HCT116 (cell line): ENCODE results near the gene SVIL. TPM values are rescaled to one million over a fixed set of nuclear protein-coding genes. Genes with fewer than 3 reads are reported as not detected.

ENCODE experiments used
- ATAC-seq: fragments of 200-7000 bp; cut with Tn5 transposase; 2 replicates; pipeline ENCODE4 v1.9.1; 2020; ENCODE audit warnings: mild to moderate bottlenecking, moderate library complexity
- BruUV-seq: library from RNA; stranded (reverse); fragments of 400-500 nt; replicated peaks from 2 replicates; lab custom pipeline; 2021; lab: Mats Ljungman, UMichigan
- CTCF ChIA-PET: fragments of 300-600 bp; sonication (Branson Sonifier 250); formaldehyde crosslinking; loops from one replicate; lab custom pipeline; 2021; ENCODE audit warnings: antibody characterized with exemption; lab: Charles Lee
- POLR2A ChIA-PET: fragments of 300-600, 350-600 bp; sonication (Branson Sonifier 250); formaldehyde crosslinking; loops from one replicate; lab custom pipeline; 2021; ENCODE audit warnings: antibody characterized with exemption; lab: Charles Lee
- RAD21 ChIA-PET, 2 experiments: fragments of 300-600 bp; sonication (Branson Sonifier 250); formaldehyde crosslinking; loops; one replicate each; lab custom pipeline; 2023; ENCODE audit warnings: low total read pairs in 2 of 2; ENCODE audit not compliant: uncharacterized antibody in 2 of 2, unreplicated experiment in 2 of 2, low non-redundant PET in 1 of 2; lab: Charles Lee
- DNase-seq: peaks from one replicate; pipeline ENCODE4 v3.0.0-alpha.2; 2010; ENCODE audit warnings: low read depth, low spot score
- H2AFZ ChIP-seq: fragments of 200-600 bp; shearing (Covaris generic), sonication (generic); 2 replicates; pipeline ENCODE4 v1.6.1; 2017; ENCODE audit warnings: low read depth, mixed run types, mixed read lengths, antibody characterized with exemption, low read length; ENCODE audit not compliant: poor library complexity, severe bottlenecking
- H3K27ac ChIP-seq: 2 replicates; pipeline ENCODE4 v1.5.1; 2012; ENCODE audit warnings: low read depth, low read length
- H3K27me3 ChIP-seq: fragments of 200-600 bp; sonication (generic); 2 replicates; pipeline ENCODE4 v1.6.1; 2016; ENCODE audit warnings: mixed run types, low read length, mixed read lengths; ENCODE audit not compliant: insufficient read depth
- H3K36me3 ChIP-seq, 2 experiments: fragments of 200-500 bp in 1 of 2; fragments of 200-600 bp in 1 of 2; sonication (Bioruptor generic) in 1 of 2; sonication (generic) in 1 of 2; 2 replicates each; pipeline versions ENCODE4 v1.5.1 to v1.6.1; 2014 to 2016; ENCODE audit warnings: low read length in 2 of 2, inconsistent platforms in 1 of 2, mixed read lengths in 1 of 2, mixed run types in 1 of 2; ENCODE audit not compliant: insufficient read depth in 2 of 2, control insufficient read depth in 1 of 2
- H3K4me1 ChIP-seq, 2 experiments: fragments of 200-600 bp in 1 of 2; sonication (generic) in 1 of 2; 2 replicates each; pipeline versions ENCODE4 v1.5.1 to v1.6.1; 2012 to 2017; ENCODE audit warnings: low read length in 2 of 2, inconsistent platforms in 1 of 2, mild to moderate bottlenecking in 1 of 2, mixed read lengths in 1 of 2, mixed run types in 1 of 2, moderate library complexity in 1 of 2; ENCODE audit not compliant: insufficient read depth in 2 of 2, control insufficient read depth in 1 of 2
- H3K4me2 ChIP-seq: fragments of 200-600 bp; sonication (generic); 2 replicates; pipeline ENCODE4 v1.6.1; 2017; ENCODE audit warnings: mixed run types, low read length, mixed read lengths
- H3K4me3 ChIP-seq, 2 experiments: fragments of 200-600 bp in 1 of 2; sonication (generic) in 1 of 2; replicated peaks in 1 of 2; 2 replicates each; pipeline ENCODE4 v1.5.1; 2011 to 2016; ENCODE audit warnings: low read length in 2 of 2, control low read depth in 1 of 2, low read depth in 1 of 2, mild to moderate bottlenecking in 1 of 2, mixed read lengths in 1 of 2, mixed run types in 1 of 2
- H3K79me2 ChIP-seq: fragments of 200-600 bp; sonication (generic); 2 replicates; pipeline ENCODE4 v1.6.1; 2017; ENCODE audit warnings: mild to moderate bottlenecking, mixed run types, low read length, moderate library complexity, mixed read lengths; ENCODE audit not compliant: insufficient read depth
- H3K9ac ChIP-seq: fragments of 200-600 bp; sonication (generic); 2 replicates; pipeline ENCODE4 v1.6.1; 2016; ENCODE audit warnings: low read length, mixed read lengths
- H3K9me2 ChIP-seq: fragments of 200-600 bp; sonication (generic), shearing (Covaris generic); 2 replicates; pipeline ENCODE4 v1.6.1; 2017; ENCODE audit warnings: mixed run types, mild to moderate bottlenecking, moderate library complexity; ENCODE audit not compliant: insufficient read depth
- H3K9me3 ChIP-seq, 2 experiments: fragments of 200-500 bp in 1 of 2; fragments of 200-600 bp in 1 of 2; sonication (Bioruptor generic) in 1 of 2; sonication (generic) in 1 of 2; 2 replicates each; pipeline ENCODE4 v1.6.1; 2014 to 2017; ENCODE audit warnings: low read length in 2 of 2, mixed read lengths in 2 of 2, inconsistent platforms in 1 of 2, low read depth in 1 of 2, mild to moderate bottlenecking in 1 of 2, mixed run types in 1 of 2, moderate library complexity in 1 of 2; ENCODE audit not compliant: control insufficient read depth in 1 of 2, insufficient read depth in 1 of 2
- H4K20me1 ChIP-seq: fragments of 200-600 bp; sonication (generic), shearing (Covaris generic); 2 replicates; pipeline ENCODE4 v1.6.1; 2017; ENCODE audit warnings: mixed run types, mild to moderate bottlenecking, moderate library complexity; ENCODE audit not compliant: insufficient read depth
- EGR1 ChIP-seq: IDR thresholded peaks from 2 replicates; pipeline ENCODE4 v1.6.1; 2012; ENCODE audit warnings: low read depth
- ELF1 ChIP-seq: IDR thresholded peaks from 2 replicates; pipeline ENCODE4 v1.6.1; 2012; ENCODE audit warnings: low read depth, borderline replicate concordance
- FOSL1 ChIP-seq: IDR thresholded peaks from 2 replicates; pipeline ENCODE4 v1.6.1; 2012; ENCODE audit warnings: low read depth
- POLR2AphosphoS5 ChIP-seq: IDR thresholded peaks from 2 replicates; pipeline ENCODE4 v1.6.1; 2011; ENCODE audit warnings: mild to moderate bottlenecking, low read depth, low read length, moderate library complexity
- RAD21 ChIP-seq: IDR thresholded peaks from 2 replicates; pipeline ENCODE4 v1.6.1; 2012; ENCODE audit warnings: low read depth, mild to moderate bottlenecking
- SIN3A ChIP-seq: IDR thresholded peaks from 2 replicates; pipeline ENCODE4 v1.6.1; 2012; ENCODE audit warnings: low read depth
- SP1 ChIP-seq: IDR thresholded peaks from 2 replicates; pipeline ENCODE4 v1.6.1; 2012; ENCODE audit warnings: low read depth
- TCF7L2 ChIP-seq: IDR thresholded peaks from 2 replicates; pipeline ENCODE4 v1.7.0; 2011; ENCODE audit warnings: borderline replicate concordance, inconsistent platforms; ENCODE audit not compliant: insufficient read depth, insufficient read length; ENCODE audit errors: extremely low read depth
- YY1 ChIP-seq: IDR thresholded peaks from 2 replicates; pipeline ENCODE4 v1.6.1; 2011; ENCODE audit warnings: low read length, low read depth, moderate library complexity, mild to moderate bottlenecking; ENCODE audit not compliant: insufficient replicate concordance; ENCODE audit errors: extremely low read depth
- ZFX ChIP-seq: fragments of 450-650 bp; IDR thresholded peaks from 2 replicates; pipeline ENCODE4 v1.6.1; 2017
- ZNF274 ChIP-seq: fragments of 200-500 bp; sonication (Bioruptor generic); IDR thresholded peaks from 2 replicates; pipeline ENCODE4 v1.6.1; 2014; ENCODE audit warnings: mild to moderate bottlenecking, low read depth, low read length, inconsistent platforms
- intact Hi-C: fragments of 100-400 bp; cut with micrococcal nuclease; formaldehyde crosslinking; loops from 2 replicates; pipeline ENCODE4 v1.10.0; 2022
- total RNA-seq: library from RNA; stranded (reverse); gene quantifications from one replicate; pipeline ENCODE4 v1.2.1, GENCODE V29; 2021; ENCODE audit not compliant: unreplicated experiment
- TF ChIP-seq, protein P1 (sequence below): IDR thresholded peaks from 2 replicates; pipeline ENCODE4 v1.6.1; 2011; ENCODE audit warnings: mild to moderate bottlenecking, low read length, moderate library complexity; ENCODE audit not compliant: insufficient replicate concordance; ENCODE audit errors: extremely low read depth
- TF ChIP-seq, protein P2 (sequence below): IDR thresholded peaks from 2 replicates; pipeline ENCODE4 v1.6.1; 2012; ENCODE audit warnings: low read depth
- TF ChIP-seq, protein P3 (sequence below): IDR thresholded peaks from 2 replicates; pipeline ENCODE4 v1.6.1; 2012

The SVIL gene
- total RNA-seq, 1 experiment from 2014 or later, result 27.0 TPM

DNA sequence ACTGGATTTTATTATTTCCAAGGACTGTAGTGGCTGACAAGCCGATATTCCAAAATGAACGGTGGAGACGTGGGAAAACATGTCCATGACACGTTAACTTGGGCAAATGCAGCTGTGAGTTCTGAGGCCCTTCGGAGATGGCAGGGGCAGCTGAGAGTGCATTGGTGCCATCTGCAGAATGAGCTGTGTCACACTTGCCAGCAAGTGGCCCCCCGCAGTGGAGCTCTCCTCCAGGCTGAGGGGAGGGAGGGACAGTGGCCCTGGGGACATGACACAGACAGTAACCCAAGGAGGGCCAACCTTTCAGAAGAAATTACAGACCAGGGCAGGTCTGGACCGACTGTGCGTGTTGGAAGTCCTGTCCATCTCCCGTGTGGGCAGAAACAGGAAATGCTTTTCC, 139.4 kb downstream of the SVIL start:
- Histone ChIP-seq H2AFZ (no peak overlapping the region), H3K4me2 (no peak overlapping the region), H3K9ac (no peak overlapping the region), H3K9me2 (no peaks in the 10 kb centered on the region), H3K4me1 (no peaks in the 10 kb centered on the region), H3K27ac (no peak overlapping the region)
- no peak for ATAC-seq
- intact Hi-C loops, result no loop called here
- ChIA-PET RAD21 (interaction anchor here in 1 of 2 experiments (0.8 kb wide), 1 partner anchor 1194 kb away, joined by 3 read pairs; no protein-coding TSS in a partner anchor), POLR2A (no interaction called here)
- no TSS peak for BruUV-seq
- no peak for TF ChIP-seq FOSL1
- TF ChIP-seq, protein P1, sequence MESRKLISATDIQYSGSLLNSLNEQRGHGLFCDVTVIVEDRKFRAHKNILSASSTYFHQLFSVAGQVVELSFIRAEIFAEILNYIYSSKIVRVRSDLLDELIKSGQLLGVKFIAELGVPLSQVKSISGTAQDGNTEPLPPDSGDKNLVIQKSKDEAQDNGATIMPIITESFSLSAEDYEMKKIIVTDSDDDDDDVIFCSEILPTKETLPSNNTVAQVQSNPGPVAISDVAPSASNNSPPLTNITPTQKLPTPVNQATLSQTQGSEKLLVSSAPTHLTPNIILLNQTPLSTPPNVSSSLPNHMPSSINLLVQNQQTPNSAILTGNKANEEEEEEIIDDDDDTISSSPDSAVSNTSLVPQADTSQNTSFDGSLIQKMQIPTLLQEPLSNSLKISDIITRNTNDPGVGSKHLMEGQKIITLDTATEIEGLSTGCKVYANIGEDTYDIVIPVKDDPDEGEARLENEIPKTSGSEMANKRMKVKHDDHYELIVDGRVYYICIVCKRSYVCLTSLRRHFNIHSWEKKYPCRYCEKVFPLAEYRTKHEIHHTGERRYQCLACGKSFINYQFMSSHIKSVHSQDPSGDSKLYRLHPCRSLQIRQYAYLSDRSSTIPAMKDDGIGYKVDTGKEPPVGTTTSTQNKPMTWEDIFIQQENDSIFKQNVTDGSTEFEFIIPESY, result no peak
- TF ChIP-seq ZFX, result no peak
- TF ChIP-seq YY1, result no peak
- TF ChIP-seq, all 23 proteins: peak for 0
- H3K27me3 ChIP-seq, result no peaks in the 10 kb centered on the region
- no peak overlapping the region for H3K4me3 ChIP-seq
- H3K79me2 ChIP-seq, result no peaks in the 10 kb centered on the region
- CTCF ChIA-PET, result interaction anchor here (2.9 kb wide), 1 partner anchor 19 kb away, joined by 23 read pairs; no protein-coding TSS in a partner anchor
- H4K20me1 ChIP-seq, result no peaks in the 10 kb centered on the region
- H3K9me3 ChIP-seq, result no peaks in the 10 kb centered on the region
- no peaks in the 10 kb centered on the region for H3K36me3 ChIP-seq
- no peak for DNase-seq

DNA sequence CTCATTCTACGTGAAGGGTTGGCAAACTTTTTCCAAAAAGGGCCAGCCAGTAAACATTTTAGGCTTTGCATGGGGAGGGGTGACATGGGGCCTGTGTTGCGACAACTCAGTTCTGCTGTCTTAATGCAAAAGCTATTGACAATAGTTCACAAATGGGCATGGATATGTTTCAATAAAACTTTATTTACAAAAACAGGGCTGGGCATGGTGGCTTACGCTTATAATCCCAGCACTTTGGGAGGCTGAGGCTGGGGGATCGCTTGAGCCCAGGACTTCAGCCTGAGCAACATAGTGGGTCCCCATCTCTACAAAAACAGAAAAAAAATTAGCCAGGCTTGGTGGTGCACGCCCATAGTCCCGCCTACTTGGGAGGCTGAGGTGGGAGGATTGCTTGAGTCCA, 141.1 kb downstream of the SVIL start:
- RAD21 ChIA-PET, result no interaction called here
- no peak overlapping the region for H3K4me3 ChIP-seq
- no peaks in the 10 kb centered on the region for H4K20me1 ChIP-seq
- H2AFZ ChIP-seq, result no peak overlapping the region
- BruUV-seq, result no TSS peak
- intact Hi-C loops, result no loop called here
- no peak overlapping the region for H3K9ac ChIP-seq
- H3K36me3 ChIP-seq, result no peaks in the 10 kb centered on the region
- H3K9me2 ChIP-seq, result no peaks in the 10 kb centered on the region
- no peak overlapping the region for H3K4me2 ChIP-seq
- H3K27me3 ChIP-seq, result no peaks in the 10 kb centered on the region
- no peaks in the 10 kb centered on the region for H3K4me1 ChIP-seq
- H3K9me3 ChIP-seq, result no peaks in the 10 kb centered on the region
- no peak for DNase-seq
- no peaks in the 10 kb centered on the region for H3K79me2 ChIP-seq
- POLR2A ChIA-PET, result no interaction called here
- CTCF ChIA-PET, result interaction anchor here (1.3 kb wide), 1 partner anchor 10 kb away, joined by 5 read pairs; no protein-coding TSS in a partner anchor
- no peak overlapping the region for H3K27ac ChIP-seq
- no peak for ATAC-seq
- TF ChIP-seq POLR2AphosphoS5, result no peak
- TF ChIP-seq ELF1, result no peak
- TF ChIP-seq, protein P2, sequence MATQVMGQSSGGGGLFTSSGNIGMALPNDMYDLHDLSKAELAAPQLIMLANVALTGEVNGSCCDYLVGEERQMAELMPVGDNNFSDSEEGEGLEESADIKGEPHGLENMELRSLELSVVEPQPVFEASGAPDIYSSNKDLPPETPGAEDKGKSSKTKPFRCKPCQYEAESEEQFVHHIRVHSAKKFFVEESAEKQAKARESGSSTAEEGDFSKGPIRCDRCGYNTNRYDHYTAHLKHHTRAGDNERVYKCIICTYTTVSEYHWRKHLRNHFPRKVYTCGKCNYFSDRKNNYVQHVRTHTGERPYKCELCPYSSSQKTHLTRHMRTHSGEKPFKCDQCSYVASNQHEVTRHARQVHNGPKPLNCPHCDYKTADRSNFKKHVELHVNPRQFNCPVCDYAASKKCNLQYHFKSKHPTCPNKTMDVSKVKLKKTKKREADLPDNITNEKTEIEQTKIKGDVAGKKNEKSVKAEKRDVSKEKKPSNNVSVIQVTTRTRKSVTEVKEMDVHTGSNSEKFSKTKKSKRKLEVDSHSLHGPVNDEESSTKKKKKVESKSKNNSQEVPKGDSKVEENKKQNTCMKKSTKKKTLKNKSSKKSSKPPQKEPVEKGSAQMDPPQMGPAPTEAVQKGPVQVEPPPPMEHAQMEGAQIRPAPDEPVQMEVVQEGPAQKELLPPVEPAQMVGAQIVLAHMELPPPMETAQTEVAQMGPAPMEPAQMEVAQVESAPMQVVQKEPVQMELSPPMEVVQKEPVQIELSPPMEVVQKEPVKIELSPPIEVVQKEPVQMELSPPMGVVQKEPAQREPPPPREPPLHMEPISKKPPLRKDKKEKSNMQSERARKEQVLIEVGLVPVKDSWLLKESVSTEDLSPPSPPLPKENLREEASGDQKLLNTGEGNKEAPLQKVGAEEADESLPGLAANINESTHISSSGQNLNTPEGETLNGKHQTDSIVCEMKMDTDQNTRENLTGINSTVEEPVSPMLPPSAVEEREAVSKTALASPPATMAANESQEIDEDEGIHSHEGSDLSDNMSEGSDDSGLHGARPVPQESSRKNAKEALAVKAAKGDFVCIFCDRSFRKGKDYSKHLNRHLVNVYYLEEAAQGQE, result no peak
- TF ChIP-seq YY1, result no peak
- TF ChIP-seq EGR1, result no peak
- no peak for TF ChIP-seq ZFX
- no peak for TF ChIP-seq RAD21
- no peak for TF ChIP-seq SIN3A
- no peak for TF ChIP-seq SP1
- TF ChIP-seq ZNF274, result no peak
- TF ChIP-seq TCF7L2, result no peak
- TF ChIP-seq, protein P3, sequence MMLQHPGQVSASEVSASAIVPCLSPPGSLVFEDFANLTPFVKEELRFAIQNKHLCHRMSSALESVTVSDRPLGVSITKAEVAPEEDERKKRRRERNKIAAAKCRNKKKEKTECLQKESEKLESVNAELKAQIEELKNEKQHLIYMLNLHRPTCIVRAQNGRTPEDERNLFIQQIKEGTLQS, result no peak
